Parathyroid adenoma (tissue), 2 donors: ENCODE results near the gene CAMK2G.

ENCODE experiments used
- H2AFZ ChIP-seq: fragments of 300-600 bp; sonication (generic); one replicate; pipeline ENCODE4 v1.7.0; 2017; ENCODE audit warnings: antibody characterized with exemption, mild to moderate bottlenecking
- H3K27ac ChIP-seq: fragments of 300-600 bp; sonication (generic); one replicate; pipeline ENCODE4 v1.7.0; 2017
- H3K27me3 ChIP-seq: fragments of 300-600 bp; sonication (generic); one replicate; pipeline ENCODE4 v1.7.0; 2017; ENCODE audit warnings: low read length; ENCODE audit not compliant: control insufficient read depth, insufficient read depth
- H3K36me3 ChIP-seq: fragments of 300-600 bp; sonication (generic); one replicate; pipeline ENCODE4 v1.7.0; 2017; ENCODE audit warnings: low read length; ENCODE audit not compliant: control insufficient read depth, insufficient read depth
- H3K4me1 ChIP-seq: fragments of 300-600 bp; sonication (generic); one replicate; pipeline ENCODE4 v1.7.0; 2017; ENCODE audit warnings: control low read depth
- H3K4me2 ChIP-seq: fragments of 300-600 bp; sonication (generic); one replicate; pipeline ENCODE4 v1.7.0; 2017; ENCODE audit warnings: low read length
- H3K4me3 ChIP-seq: fragments of 300-600 bp; sonication (generic); one replicate; pipeline ENCODE4 v1.7.0; 2017; ENCODE audit warnings: low read depth, low read length
- H3K79me2 ChIP-seq: fragments of 300-600 bp; sonication (generic); one replicate; pipeline ENCODE4 v1.7.0; 2017; ENCODE audit warnings: control low read depth
- H3K9ac ChIP-seq: fragments of 300-600 bp; sonication (generic); one replicate; pipeline ENCODE4 v1.7.0; 2017; ENCODE audit warnings: mild to moderate bottlenecking
- H3K9me3 ChIP-seq: fragments of 300-600 bp; sonication (generic); one replicate; pipeline ENCODE4 v1.7.0; 2017; ENCODE audit warnings: low read length; ENCODE audit not compliant: control insufficient read depth
- TF ChIP-seq, protein P1 (sequence below): fragments of 300-600 bp; sonication (generic); IDR thresholded peaks from one replicate; pipeline ENCODE4 v1.7.0; 2017; ENCODE audit warnings: antibody characterized with exemption, mild to moderate bottlenecking
- donor health status: primary hyperparathyroidism.

The CAMK2G gene

DNA sequence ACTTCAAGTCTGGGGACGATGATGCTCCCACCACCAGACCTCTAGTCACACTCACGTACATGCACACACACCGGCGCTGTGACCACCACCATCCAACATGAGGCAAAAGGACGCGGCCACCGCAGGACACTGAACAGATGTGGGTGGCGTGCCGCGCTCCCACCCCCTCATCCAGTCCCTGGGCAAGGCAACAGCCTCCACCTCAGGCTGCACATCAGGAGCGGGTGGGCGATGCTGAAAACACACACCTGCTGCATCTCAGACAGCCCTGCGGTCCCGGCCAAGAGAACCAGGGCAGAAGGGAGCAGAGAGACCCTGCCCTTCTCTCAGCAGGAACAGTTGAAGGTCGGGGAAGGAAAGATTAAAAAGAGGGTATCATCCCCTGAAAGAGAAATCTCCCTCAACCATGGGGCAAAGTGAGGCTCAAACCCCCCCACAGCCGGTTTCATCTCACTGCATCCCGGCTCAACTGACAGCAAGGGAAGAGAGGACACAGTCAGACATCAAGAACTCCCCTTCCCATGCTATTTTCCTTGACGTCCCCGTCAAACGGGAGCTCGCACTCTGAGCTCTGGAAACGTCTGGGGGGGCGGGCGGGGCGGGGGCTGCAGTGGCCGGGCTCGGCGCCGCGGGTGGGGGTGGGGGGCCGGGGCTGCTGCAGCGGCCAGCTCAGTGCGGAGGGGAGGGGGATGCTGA lies 1.1 kb downstream of the CAMK2G start:
- Histone ChIP-seq H3K4me2 (peak overlapping the region; percentile 26), H3K9ac (no peak overlapping the region), H3K27ac (no peak overlapping the region), H3K27me3 (no peaks in the 10 kb centered on the region), H2AFZ (no peak overlapping the region), H3K36me3 (no peaks in the 10 kb centered on the region), H3K79me2 (no peaks in the 10 kb centered on the region), H3K4me1 (no peaks in the 10 kb centered on the region), H3K9me3 (no peaks in the 10 kb centered on the region), H3K4me3 (no peak overlapping the region)
- TF ChIP-seq, protein P1, sequence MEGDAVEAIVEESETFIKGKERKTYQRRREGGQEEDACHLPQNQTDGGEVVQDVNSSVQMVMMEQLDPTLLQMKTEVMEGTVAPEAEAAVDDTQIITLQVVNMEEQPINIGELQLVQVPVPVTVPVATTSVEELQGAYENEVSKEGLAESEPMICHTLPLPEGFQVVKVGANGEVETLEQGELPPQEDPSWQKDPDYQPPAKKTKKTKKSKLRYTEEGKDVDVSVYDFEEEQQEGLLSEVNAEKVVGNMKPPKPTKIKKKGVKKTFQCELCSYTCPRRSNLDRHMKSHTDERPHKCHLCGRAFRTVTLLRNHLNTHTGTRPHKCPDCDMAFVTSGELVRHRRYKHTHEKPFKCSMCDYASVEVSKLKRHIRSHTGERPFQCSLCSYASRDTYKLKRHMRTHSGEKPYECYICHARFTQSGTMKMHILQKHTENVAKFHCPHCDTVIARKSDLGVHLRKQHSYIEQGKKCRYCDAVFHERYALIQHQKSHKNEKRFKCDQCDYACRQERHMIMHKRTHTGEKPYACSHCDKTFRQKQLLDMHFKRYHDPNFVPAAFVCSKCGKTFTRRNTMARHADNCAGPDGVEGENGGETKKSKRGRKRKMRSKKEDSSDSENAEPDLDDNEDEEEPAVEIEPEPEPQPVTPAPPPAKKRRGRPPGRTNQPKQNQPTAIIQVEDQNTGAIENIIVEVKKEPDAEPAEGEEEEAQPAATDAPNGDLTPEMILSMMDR: no peak

DNA sequence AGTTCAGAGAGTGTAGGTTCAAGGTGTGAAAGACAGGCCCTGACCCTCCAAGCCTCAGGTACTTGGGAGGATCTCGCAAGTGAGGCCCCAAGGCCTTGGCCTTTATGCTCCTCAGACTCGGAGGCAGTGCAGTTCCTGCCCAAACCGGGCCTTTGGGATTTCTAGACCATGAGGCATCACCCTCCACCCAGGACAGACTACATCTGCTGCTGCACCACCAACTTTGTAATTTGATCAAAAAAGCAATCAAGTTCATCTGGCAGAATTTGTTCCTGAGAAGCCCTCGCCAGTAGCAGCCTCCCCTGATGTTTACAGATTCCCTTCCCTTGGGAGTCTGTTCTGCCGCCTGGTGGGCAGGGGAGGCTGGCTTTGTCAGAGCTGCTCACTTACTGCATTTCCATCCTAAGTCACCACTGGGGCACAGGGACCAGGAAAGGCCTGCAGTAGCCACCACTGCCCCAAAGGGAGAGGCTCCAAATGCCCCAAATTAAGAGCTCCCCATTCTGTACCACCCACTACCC lies 2.1 kb downstream of the CAMK2G start:
- Histone ChIP-seq H3K27me3 (no peaks in the 10 kb centered on the region), H3K4me1 (no peaks in the 10 kb centered on the region), H3K9ac (no peak overlapping the region), H2AFZ (no peak overlapping the region), H3K4me2 (no peak overlapping the region), H3K4me3 (no peak overlapping the region), H3K27ac (no peak overlapping the region), H3K36me3 (no peaks in the 10 kb centered on the region), H3K79me2 (no peaks in the 10 kb centered on the region), H3K9me3 (no peaks in the 10 kb centered on the region)
- TF ChIP-seq, protein P1: no peak

DNA sequence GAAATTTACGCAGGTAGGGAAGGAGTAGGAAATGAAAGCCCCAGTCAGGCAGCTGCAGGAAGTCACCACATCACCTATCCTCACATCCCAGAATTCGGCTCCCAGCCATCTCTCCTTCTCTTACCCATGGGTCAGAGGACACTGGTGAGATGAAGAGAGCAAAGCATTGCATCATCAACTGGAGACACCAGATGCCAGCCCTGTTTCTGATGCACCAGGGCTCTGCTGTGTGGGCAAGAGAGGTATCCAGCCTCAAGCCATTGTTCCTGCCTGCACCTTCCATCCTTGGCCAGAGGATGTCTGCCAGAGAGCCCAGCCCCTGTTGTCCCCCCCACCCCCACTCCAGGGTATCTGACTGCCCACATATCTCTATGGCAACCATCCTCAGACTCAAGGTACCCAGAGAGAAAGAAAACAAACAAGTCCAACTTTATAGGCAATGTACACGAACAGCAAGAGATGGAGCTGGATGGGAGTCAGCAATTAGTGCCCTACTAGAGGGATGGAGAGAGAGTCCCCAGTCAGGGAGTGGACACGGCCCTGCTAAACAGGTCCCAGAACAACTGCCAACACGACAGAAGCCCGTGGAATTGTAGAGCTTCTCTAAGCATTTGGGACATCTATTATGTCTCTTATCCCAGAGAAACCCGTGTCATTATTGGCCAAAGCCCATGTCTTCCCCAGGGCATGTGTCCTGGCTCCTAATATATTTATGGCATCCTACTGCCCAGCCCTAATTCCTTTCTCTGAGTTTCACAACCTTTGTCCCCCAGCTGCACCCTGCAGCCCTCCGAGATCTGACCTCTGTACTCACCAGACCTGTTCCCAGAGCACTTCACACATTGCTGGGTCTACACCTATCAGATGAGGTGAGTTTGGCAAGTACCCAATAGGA lies 2.8 kb downstream of the CAMK2G start:
- Histone ChIP-seq H3K4me2 (no peak overlapping the region), H3K9me3 (no peaks in the 10 kb centered on the region), H3K27me3 (no peaks in the 10 kb centered on the region), H3K4me1 (no peaks in the 10 kb centered on the region), H3K4me3 (no peak overlapping the region), H2AFZ (no peak overlapping the region), H3K79me2 (peaks cover 2% of the 10 kb centered on the region), H3K36me3 (no peaks in the 10 kb centered on the region), H3K27ac (no peak overlapping the region), H3K9ac (no peak overlapping the region)
- TF ChIP-seq, protein P1: no peak

DNA sequence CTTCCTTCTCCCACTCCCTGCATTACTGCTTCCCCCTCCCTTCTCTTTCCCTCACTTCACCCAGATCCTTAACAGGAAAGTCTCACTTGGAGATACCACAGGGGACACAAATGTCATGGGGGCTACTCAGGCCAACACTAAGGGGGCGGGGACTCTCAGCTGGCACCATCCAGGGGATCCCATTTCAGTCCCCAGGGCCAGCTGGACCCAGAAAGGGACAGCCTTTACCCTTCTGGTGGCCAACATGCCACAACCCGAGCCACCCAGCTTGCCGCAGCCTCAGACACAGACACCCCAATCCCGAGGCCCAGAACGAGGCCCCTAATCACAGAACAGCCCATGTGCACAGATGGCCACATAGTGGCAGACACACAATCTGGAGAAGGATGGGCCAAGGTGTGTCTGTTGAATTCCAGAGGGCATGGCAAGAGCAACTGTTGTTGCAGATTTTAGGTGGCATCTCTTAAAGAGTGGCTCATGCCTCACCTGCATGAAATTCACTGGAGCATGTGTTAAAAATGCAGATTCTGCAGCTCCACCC lies 5.6 kb downstream of the CAMK2G start:
- no peaks in the 10 kb centered on the region for H3K36me3 ChIP-seq

More for the DNA sequence above, 5.6 kb downstream of the CAMK2G start:
- no peaks in the 10 kb centered on the region for H3K27me3 ChIP-seq
- H3K4me3 ChIP-seq: no peak overlapping the region
- no peak overlapping the region for H3K9ac ChIP-seq
- no peak overlapping the region for H2AFZ ChIP-seq
- TF ChIP-seq, protein P1: no peak
- no peaks in the 10 kb centered on the region for H3K4me1 ChIP-seq
- no peak overlapping the region for H3K4me2 ChIP-seq
- H3K27ac ChIP-seq: no peak overlapping the region
- H3K79me2 ChIP-seq: peaks cover 5% of the 10 kb centered on the region
- no peaks in the 10 kb centered on the region for H3K9me3 ChIP-seq
